Pulmonary artery endothelial cell (primary cell): ENCODE results near the gene GGT5. TPM values are rescaled to one million over a fixed set of nuclear protein-coding genes. Genes with fewer than 3 reads are reported as not detected.
A peak's percentile ranks its signal among the peaks of the same experiment; 100 is the strongest.
"Not testable (repeated sequence)": the region's sequence is repeated elsewhere in the genome, so short reads cannot be mapped to it uniquely, and the experiment has no call there.

ENCODE experiments used
- DNase-seq: peaks from one replicate; pipeline ENCODE4 v3.0.0-alpha.2; 2011; ENCODE audit warnings: low read depth, low spot score
- total RNA-seq: library from RNA; depleted of rRNA; stranded (reverse); fragments of >200 nt; gene quantifications from 2 replicates; pipeline ENCODE4 v1.2.3, GENCODE V29; 2014

The GGT5 gene
- total RNA-seq, 1 donor from 2014 or later = 7.0 TPM

DNA sequence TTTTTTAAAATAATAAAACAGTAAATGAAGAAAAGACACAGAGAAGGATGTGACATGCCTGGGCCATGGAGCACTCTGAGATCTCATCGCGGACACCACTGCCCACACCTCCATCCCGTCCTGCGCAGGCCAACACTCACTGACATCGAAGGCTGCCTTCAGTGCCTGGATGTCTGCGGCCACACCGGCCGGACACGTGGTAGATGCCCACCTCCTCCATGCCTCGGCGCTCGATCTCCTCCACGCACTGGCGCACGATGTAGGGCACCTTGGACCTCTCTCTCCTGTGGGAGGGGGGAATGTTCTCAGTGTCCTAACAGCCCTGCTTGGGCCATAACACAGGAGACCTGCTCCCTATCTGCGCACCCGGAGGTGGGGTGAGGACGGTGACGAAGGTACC is 18.6 kb upstream of the GGT5 start:
- DNase-seq = not testable (repeated sequence)

DNA sequence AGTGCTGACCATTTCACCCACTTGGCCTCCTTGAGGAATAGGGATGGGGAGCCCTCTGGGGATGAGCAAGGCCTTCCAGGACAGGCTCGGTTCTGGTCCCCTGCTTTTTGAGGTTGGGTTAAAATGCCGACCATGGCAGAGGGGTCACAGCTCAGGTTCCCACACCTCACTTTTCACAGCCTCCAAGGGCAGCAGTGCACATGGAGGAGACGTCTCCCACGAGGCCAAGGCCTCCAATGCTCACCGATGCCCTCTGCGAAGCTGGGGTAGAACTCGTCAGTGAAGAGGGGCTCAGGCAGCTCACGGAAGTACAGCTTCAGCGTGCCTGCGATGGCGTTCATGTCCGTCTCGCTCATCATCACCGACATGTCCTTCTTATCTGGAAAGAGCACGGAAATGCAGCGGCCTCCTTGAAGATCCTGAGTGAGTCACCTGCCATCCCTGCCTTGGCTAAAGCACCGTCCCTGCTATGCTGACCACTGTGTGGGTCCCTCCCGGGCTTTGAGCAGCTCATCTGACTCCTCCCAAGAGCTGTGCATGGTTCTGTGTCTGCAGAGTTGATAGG is 17.4 kb upstream of the GGT5 start:
- DNase-seq = not testable (repeated sequence)

DNA sequence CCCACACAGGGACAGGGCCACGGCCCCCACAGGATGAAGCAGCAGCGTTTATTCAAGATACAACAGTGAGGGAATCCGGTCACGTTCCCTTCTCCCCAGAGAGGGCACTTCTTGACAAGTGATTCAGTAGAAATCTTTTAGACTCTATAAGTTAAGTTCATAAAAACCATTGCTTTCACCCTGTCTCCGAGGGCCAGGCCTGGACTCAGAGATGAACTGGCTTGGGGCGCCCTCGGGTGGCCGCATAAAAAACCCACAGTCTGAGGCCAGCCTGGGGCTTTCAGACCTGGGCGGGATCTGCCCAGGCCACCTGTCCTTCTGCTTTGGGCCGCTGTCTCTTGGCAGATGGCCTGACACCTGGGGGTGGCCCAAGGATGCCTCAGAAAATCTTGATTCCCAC is 14.6 kb upstream of the GGT5 start:
- DNase-seq = not testable (repeated sequence)

DNA sequence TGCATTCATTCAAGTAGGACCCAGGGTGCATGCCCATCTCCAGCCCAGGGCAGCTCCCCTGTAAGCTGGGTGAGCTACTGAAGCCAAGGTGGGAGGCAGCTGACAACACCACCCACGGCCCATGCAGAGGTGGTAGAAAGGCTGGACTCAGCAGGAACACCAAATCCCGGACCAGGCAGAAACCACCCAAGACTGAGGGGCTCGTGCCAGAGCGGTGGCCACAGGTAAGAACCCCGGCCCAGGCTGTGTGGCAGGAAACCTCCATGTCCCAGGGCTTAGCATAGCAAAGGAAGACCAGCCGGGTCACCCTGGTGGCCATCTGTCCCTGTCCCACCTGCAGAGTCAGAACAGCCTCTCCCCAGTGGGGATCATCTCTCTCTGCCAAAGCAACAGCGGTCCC is 11.9 kb upstream of the GGT5 start:
- DNase-seq = not testable (repeated sequence)

DNA sequence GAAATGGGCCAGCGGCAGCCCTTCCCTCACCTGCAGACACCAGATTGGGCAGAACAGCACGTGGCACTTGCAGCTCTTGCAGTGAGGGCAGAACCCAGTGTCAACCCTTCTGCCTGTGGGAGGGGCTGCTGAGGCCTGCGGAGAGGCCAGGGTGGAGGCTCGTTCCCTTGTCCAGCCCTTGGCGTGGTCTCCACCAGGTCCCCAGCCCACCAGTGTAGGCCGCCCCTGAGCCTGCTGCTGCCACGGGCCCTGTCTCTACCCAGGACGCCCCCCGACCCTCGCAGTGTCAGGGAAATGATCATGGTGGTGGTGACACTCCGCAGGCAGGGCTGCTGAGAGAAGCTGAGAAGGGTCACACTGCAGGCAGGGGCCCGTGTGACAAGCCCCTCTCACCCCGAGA is 11.3 kb upstream of the GGT5 start:
- not testable (repeated sequence) for DNase-seq

DNA sequence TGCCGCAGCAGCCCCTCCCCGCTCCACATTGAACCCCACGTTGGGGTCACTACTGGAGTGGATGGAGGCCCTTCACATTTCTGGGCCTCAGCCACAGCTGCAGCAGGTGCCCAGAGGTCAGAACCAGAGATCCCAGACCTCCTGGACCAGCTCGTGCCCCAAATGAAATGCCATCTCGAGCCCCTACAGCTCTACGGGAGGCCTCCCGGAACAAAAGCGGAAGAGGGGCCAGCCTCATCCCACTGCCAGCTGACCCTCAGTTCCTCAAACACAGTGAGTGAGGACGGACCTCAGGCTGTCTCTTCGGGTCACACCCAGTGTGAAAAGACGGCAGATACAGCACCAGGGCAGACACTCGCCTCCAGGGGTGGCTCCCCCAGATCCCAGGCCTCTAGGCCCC is 8.2 kb upstream of the GGT5 start:
- not testable (repeated sequence) for DNase-seq

DNA sequence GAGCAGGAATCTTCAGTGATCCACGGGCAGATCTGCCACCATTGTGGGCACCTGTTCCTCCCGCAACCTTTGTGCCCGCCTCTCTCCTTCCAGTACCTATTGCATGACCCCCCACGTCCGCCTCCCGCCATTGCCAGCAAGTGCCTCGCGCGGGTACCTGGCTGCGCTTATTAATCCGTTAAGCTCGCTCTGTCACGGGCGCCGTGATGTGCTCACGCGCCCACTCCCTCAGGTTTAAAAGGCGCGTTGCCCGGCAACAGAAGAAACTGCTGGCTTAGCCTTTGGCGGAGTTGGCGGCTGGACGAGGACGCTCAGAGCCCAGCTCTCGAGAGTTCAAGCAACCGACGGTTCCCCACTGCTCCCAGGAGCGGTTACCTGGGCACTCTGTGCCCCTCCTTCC is 6.4 kb upstream of the GGT5 start:
- DNase-seq = not testable (repeated sequence)

DNA sequence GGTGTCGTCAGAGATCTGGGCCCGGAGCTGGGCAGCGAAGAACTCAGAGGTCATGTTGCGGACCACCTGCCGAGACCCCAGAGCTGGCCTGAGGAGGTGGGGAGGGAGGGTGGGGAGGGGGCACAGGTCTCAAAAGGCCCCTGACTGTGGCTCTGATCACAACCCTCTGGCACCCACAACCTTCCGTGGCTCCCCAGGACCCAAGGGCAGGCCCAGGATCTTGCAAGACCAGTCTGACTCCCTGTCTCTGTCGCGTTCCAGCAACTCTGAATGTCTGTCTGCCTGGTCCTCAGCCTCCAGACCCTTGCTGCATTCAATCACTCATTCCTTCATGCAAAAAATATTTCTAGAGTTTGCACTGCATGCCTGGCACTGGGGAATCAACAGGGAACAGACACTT is 4.5 kb upstream of the GGT5 start:
- not testable (repeated sequence) for DNase-seq

DNA sequence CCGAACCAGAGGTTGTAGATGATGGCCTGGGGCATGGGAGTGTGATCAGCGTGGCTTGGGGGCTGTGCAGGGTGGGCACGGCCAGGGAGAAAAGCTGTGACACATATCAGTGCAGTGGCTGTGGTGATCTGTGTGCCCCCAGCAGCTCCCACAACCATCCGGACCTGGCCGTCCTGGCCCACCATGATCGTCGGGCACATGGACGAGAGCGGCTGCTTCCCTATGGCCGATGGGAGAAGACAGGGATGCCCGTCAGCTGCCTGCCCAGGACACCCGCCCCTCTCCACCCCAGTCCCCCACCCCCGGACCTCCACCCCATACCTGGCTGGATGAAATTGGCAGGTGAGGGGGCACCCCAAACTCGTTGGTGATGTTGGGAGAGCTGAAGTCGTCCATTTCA is 3.7 kb upstream of the GGT5 start:
- not testable (repeated sequence) for DNase-seq

DNA sequence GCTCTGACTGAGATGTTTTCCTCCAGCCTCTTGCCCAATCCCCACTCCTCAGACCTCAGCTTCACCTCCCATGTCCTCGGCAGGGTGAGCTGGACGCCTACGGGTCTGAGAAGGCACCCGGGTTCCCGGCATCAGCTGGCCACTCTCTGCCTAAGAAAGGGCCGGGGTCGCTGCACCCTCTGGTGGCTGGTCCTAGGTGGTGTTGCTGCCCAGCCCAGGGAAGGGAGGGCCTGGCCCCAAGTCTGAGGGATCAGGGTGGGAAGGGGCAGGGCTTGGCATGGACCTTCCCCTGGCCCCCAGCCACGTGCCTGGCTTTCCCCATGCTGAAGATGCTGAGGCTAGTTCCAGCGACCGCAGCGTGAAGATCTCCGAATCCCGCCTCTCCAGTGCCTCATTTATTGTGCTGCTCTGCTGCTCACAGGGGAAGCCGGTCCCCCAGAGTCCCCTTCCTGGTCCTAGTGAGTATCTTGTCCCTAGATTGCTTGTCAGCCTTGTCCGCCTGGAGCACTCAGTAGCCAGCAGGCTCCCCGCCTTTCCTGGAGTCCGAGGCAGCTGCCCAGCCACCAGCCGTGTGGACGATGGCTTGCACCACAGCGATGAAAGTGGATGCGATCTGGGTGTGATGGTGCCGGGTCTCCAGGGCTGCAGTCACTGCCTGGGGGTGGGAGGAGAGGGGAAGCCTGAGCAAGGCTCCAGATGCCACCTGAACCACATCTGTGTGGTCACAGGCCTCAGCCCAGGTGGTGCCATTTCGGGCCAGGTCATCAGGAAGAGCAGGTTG is 2.9 kb upstream of the GGT5 start:
- DNase-seq = peak; percentile 60

DNA sequence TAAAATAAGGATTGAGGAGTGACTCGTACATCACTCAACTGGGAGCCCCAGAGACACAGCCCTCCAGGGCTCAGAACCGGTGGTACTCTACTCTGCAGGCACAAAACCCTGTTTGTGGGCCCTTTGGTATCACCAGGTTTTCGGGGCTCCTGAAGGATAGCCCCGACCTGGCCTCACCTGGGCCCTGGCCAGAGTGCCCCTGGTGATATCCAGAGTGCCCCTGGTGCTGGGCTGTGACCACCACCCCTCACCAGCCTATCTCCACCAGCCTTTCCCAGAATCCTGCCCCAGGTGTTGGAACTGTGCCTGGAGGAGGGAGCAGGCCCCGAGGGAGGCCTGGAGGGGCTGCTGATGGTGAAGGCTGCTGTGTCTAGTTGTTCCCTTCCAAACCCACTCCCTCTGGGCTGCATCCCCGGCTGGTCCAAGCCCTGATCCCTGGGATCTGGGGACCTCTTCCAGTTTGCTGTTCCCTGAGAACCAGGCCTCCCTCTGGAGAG is 2.2 kb upstream of the GGT5 start:
- DNase-seq = no peak

DNA sequence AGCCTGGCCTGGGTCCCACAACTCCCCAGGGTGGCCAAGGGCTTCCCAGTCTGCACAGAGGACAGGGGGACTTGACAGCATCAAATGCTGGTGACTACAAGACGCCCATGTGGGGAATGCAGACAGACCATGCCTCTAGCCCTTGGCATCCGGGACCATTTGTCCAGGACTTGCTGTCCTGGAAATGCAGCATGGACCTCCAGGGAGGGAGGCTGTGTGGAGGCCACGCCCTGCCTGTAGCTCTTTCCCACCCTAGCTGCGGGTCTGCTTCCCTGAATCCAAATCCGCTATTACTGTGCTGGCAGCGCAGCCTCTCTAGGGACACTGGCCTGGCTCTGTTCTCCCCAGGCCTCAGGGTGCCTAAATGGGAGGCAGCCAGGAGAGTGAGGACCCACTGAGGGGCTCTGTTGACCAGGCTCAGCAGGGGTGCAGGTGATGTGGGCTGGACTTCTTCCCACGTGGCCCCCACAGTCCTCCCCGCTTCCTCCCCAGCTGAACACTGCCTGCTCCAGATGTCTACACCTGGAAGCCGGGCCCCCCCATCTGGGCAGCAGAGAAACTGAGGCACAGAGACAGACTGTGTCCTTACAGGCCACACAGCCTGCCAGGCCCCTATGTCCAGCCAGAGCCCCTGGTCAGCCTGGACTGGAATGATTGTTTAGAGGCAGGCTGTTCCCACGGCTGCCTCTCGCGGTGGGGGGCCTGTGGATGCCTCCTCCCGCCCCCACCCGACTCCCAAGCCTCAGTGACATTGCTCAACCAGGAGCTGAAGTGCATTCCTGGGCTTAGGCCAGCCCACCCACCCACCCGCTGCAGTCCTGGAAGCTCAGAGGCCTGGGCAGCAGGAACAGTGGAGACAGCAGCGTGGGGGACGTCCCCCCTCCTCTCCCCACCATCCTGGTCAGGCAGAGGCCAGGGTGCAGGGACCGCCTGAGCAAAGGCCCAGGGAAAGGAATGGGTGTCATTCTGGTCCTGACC is 991 bp upstream of the GGT5 start:
- not testable (repeated sequence) for DNase-seq

DNA sequence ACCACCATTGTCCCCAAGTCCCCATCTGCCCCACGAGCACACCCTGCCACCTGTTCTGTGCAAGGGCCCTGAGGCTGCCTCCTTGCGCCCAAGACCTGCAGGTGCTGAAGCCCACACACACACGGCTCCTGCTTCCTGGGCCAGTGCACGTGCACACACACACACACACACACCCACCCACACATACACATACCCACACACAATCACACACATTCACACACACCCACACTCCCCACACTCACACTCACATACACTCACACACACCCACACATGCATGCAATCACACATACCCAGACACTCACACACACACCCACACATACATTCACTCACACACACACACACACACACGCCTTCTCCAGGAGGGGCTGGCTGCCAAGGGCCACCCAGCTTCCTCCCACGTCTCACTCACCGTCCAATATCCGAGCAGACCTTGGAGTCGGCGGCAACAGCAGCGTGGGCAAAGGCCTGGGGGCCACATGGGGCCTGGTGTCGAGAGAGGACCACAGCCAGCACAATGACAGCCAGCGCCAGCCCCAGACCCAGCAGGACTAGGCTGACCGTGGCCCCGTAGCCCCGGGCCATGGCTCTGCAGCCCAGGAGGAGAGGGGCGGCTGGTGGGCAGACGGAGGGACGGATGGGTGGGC is 616 bp downstream of the GGT5 start:
- DNase-seq = no peak

DNA sequence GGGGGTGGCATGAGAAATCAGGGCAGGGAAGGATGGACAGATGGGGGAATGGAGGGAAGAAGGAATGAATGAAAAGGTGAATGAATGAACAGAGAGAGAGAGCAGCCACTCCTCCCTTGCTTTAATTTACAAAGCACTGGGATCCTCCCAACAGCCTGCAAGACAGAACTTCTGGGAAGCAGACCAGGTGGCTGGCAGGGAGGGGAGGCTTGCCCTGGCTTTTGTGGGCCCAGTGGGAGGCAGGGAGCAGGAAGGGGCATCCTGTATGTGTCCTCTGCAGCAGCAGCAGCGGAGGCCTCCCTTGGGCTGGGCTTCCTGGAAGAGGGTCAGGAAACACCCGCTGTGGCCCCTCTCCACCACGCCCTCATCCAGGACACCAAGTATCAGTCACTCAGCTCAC is 1.5 kb downstream of the GGT5 start:
- DNase-seq = not testable (repeated sequence)

DNA sequence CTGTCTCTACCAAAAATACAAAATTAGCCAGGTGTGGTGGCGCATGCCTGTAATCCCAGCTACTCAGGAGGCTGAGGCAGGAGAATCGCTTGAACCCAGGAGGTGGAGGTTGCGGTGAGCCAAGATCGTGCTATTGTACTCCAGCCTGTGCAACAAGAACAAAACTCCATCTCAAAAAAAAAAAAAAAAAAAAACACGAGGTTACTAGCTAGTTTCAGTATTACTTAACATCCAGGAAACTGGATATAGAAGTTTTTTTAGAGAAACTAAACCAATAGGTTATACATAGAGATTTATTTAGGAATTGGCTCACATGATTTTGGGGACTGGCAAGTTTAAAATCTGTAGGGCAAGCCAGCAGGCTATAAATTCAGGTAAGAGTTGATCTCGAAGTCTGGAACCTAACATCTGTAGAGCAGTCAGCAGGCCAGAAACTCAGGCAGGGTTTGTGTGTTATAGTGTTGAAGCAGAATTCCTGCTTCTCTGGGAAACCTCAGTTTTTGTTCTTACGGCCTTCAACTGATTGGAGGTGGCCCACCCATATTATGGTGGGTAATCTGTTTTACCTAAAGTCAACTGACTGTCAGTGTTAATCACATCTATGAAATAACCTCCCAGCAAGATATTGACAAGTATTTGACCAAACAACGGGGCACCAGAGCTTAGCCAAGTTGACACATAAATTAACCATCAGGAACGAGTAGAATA is 3.7 kb downstream of the GGT5 start:
- DNase-seq = not testable (repeated sequence)

DNA sequence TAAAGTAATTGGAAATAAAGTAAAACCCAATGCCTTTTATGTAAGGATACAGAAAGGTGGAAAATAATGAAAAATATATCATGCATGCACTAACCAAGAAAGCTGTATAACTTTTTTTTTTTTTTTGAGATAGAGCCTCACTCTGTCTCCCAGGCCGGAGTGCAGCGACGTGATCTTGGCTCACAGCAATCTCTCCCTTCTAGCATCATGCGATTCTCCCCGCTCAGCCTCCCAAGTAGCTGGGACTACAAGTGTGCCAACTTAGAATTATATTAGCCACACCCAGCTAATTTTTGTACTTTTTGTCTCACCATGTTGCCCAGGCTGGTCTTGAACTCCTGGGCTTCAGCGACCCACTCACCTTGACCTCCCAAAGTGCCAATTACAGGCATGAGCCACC is 4.5 kb downstream of the GGT5 start:
- no peak for DNase-seq

DNA sequence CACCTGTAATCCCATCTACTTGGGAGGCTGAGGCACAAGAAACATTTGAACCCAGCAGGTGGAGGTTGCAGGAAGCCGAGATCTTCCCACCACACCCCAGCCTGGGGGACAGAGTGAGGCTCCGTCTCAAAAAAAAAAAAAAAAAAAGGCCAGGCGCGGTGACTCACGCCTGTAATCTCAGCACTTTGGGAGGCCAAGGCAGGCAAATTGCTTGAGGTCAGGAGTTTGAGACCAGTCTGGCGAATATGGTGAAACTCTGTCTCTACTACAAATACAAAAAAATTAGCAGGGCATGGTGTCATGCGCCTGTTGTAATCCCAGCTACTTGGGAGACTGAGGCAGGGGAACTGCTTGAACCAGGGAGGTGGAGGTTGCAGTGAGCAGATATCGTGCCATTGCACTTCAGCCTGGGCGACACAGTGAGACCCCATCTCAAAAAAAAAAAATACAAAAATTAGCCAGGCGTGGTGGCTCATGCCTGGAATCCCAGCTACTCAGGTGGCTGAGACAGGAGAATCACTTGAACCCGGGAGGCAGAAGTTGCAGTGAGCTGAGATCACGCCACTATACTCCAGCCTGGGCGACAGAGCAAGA is 6.7 kb downstream of the GGT5 start:
- not testable (repeated sequence) for DNase-seq

DNA sequence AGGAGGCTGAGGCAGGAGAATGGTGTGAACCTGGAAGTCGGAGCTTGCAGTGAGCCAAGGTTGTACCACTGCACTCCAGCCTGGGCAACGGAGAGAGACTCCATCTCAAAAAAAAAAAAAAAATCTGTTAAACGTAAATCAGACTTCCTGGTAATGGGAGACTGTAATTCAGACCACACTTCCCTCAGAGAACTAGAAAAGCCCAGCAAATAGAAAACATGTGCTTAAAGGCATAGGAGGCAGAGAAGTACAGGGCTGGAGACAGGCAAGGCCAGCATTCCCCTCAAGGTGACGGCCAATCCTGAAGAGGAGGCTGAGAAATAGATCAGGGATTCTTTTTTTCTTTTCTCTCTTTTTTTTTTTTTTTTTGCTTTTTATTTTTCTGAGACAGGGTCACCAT is 8.2 kb downstream of the GGT5 start:
- no peak for DNase-seq

DNA sequence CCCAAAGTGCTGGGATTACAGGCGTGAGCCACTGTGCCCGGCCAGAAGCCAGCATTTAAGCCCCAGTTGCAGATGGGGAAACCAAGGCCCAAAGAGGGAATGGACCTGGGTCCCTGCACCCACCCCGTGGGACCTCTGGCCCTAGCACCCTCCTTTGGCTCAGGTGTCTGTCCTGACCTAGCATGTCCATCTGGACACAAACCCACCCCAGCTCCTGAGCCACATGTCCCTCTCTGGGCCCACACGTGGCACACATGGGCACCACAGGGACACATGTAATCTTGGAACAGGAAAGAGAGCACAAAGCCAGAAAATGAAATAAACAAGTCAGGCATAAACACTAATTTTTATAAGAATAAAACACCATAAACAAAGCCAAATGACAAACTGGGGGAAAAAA is 9.6 kb downstream of the GGT5 start:
- no peak for DNase-seq

DNA sequence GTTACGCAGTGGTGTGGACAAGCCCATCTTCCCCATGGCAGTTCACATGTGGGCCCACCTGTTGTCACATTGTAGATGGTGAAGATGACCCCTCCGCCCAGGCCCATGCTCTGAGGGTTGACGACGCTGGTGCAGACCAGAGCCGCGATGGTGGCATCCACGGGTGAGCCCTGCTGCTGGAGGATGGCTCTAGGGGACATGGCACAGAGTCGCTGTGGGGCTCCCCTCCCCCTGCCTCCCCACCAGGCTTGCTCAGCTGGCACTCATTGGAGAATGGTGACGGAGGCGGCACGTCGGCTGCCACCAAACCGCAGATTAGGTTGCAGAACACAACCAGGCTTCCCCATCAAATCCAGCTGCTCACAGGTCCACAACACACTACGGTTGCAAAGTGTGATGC is 11.1 kb downstream of the GGT5 start:
- DNase-seq = no peak
